K562 (cell line): ENCODE data around the gene CALML6. TPM values are rescaled to one million over a fixed set of nuclear protein-coding genes. Genes with fewer than 3 reads are reported as not detected.

Source experiments
- ATAC-seq: fragments of 200-7000 bp; cut with Tn5 transposase; 3 replicates; pipeline ENCODE4 v1.9.1; 2020; ENCODE audit warnings: moderate library complexity
- BruUV-seq: library from RNA; stranded (reverse); fragments of 400-500 nt; replicated peaks from 2 replicates; lab custom pipeline; 2021; lab: Mats Ljungman, UMichigan
- CTCF ChIA-PET: fragments of 300-600 bp; formaldehyde crosslinking; extraction: SDS; loops from one replicate; lab custom pipeline; 2021; ENCODE audit warnings: low intra/inter-chr PET ratio; lab: Yijun Ruan, JAX
- POLR2A ChIA-PET: fragments of 300-600, 350-650 bp; sonication (Branson Sonifier 250); formaldehyde crosslinking; extraction: SDS; loops from one replicate; lab custom pipeline; 2021; ENCODE audit warnings: antibody characterized with exemption, inconsistent platforms; lab: Yijun Ruan, JAX
- DNase-seq, 4 experiments: peaks; one replicate each; pipeline versions ENCODE4 v3.0.0 to v3.0.0-alpha.2; 2011 to 2018; ENCODE audit warnings: low spot score in 3 of 4, mixed read lengths in 3 of 4; ENCODE audit errors: extremely low read depth in 1 of 4
- FAIRE-seq: peaks from 2 replicates; lab custom pipeline; 2011; peaks lifted over from hg19 to GRCh38; lab: Jason Lieb, UNC
- H2AFZ ChIP-seq: 2 replicates; pipeline ENCODE4 v1.6.0; 2011; ENCODE audit warnings: low read depth, low read length, control low read depth, inconsistent platforms
- H3K27ac ChIP-seq: fragments of 200-600 bp; 3 replicates; pipeline ENCODE4 v1.8.0; 2011; ENCODE audit warnings: low read depth, mild to moderate bottlenecking, control low read depth, inconsistent platforms, low read length, moderate library complexity, mixed read lengths; ENCODE audit errors: extremely low read depth
- H3K27me3 ChIP-seq, 2 experiments: fragments of 300-600 bp in 1 of 2; 2 replicates in 1 of 2; 3 replicates in 1 of 2; pipeline versions ENCODE4 v1.6.0 to v1.8.0; 2011; ENCODE audit warnings: inconsistent platforms in 2 of 2, low read length in 2 of 2, mild to moderate bottlenecking in 1 of 2, mixed read lengths in 1 of 2, moderate library complexity in 1 of 2; ENCODE audit not compliant: control insufficient read depth in 2 of 2, insufficient read depth in 2 of 2
- H3K36me3 ChIP-seq: fragments of 300-600 bp; 3 replicates; pipeline ENCODE4 v1.8.0; 2011; ENCODE audit warnings: mild to moderate bottlenecking, low read length, inconsistent platforms; ENCODE audit not compliant: control insufficient read depth, insufficient read depth
- H3K4me1 ChIP-seq, 2 experiments: fragments of 200-600 bp in 1 of 2; replicated peaks in 1 of 2; 2 replicates in 1 of 2; 3 replicates in 1 of 2; pipeline versions ENCODE4 v1.5.1 to v1.8.0; 2011; ENCODE audit warnings: inconsistent platforms in 2 of 2, low read length in 2 of 2, mild to moderate bottlenecking in 1 of 2, mixed read lengths in 1 of 2, moderate library complexity in 1 of 2; ENCODE audit not compliant: control insufficient read depth in 2 of 2, insufficient read depth in 2 of 2
- H3K4me2 ChIP-seq: 2 replicates; pipeline ENCODE4 v1.6.1; 2011; ENCODE audit warnings: low read length, control low read depth, inconsistent platforms, mixed read lengths; ENCODE audit not compliant: insufficient read depth
- H3K4me3 ChIP-seq: fragments of 200-600 bp; sonication (generic), shearing (Covaris generic); 2 replicates; pipeline ENCODE4 v1.5.1; 2016; ENCODE audit warnings: control low read depth, inconsistent platforms
- H3K79me2 ChIP-seq: fragments of 200-600 bp; 3 replicates; pipeline ENCODE4 v1.8.0; 2011; ENCODE audit warnings: low read length, inconsistent platforms; ENCODE audit not compliant: control insufficient read depth, insufficient read depth
- H3K9ac ChIP-seq, 2 experiments: 2 replicates each; pipeline versions ENCODE4 v1.6.0 to v1.6.1; 2011; ENCODE audit warnings: low read depth in 2 of 2, low read length in 2 of 2, control low read depth in 1 of 2, inconsistent platforms in 1 of 2, mild to moderate bottlenecking in 1 of 2, mixed read lengths in 1 of 2; ENCODE audit not compliant: insufficient read depth in 1 of 2
- H3K9me1 ChIP-seq: one replicate; pipeline ENCODE4 v1.6.0; 2011; ENCODE audit warnings: inconsistent platforms, mild to moderate bottlenecking, low read length, moderate library complexity; ENCODE audit not compliant: control insufficient read depth, insufficient read depth
- H3K9me3 ChIP-seq: replicated peaks from 2 replicates; pipeline ENCODE4 v1.5.1; 2011; ENCODE audit warnings: low read depth, low read length, inconsistent platforms; ENCODE audit not compliant: control insufficient read depth, insufficient read depth
- H4K20me1 ChIP-seq: replicated peaks from 2 replicates; pipeline ENCODE4 v1.6.1; 2011; ENCODE audit warnings: low read length, inconsistent platforms, mixed read lengths; ENCODE audit not compliant: control insufficient read depth, insufficient read depth
- GTF2F1 ChIP-seq: IDR thresholded peaks from 2 replicates; pipeline ENCODE4 v1.6.1; 2011; ENCODE audit warnings: low read depth, low read length, improper control_type of control experiment
- HDAC3 ChIP-seq: fragments of 450-650 bp; IDR thresholded peaks from 2 replicates; pipeline ENCODE4 v1.6.1; 2018; ENCODE audit warnings: borderline replicate concordance, mild to moderate bottlenecking, moderate library complexity; ENCODE audit not compliant: partially characterized antibody
- HMBOX1 ChIP-seq: sonication (generic); IDR thresholded peaks from 2 replicates; pipeline ENCODE4 v1.6.1; 2016
- KDM2B ChIP-seq: fragments of 250-450 bp; sonication (Bioruptor Pico); IDR thresholded peaks from 2 replicates; pipeline ENCODE4 v1.8.0; 2021; ENCODE audit warnings: mild to moderate bottlenecking, moderate library complexity
- MCM3 ChIP-seq: fragments of 450-650 bp; IDR thresholded peaks from 2 replicates; pipeline ENCODE4 v1.6.1; 2016
- UBTF ChIP-seq, 2 experiments: IDR thresholded peaks; 2 replicates each; pipeline ENCODE4 v1.6.1; 2012; ENCODE audit warnings: improper control_type of control experiment in 2 of 2, low read depth in 2 of 2, low read length in 2 of 2, borderline replicate concordance in 1 of 2
- WGBS: fragments of 100-300 bp; shearing (Covaris generic); methylation state at CpG from one replicate; pipeline ENCODE4 v1.1.6; 2016; ENCODE audit warnings: low coverage, mixed read lengths; ENCODE audit not compliant: insufficient coverage; ENCODE audit errors: missing lambda C conversion rate; 5-methylcytosine and 5-hydroxymethylcytosine counted together
- in situ Hi-C: fragments of 300-500 bp; cut with MboI; formaldehyde crosslinking; loops from 4 replicates; pipeline ENCODE4 v1.15.0; 2018; ENCODE audit warnings: inconsistent platforms, mixed read lengths
- intact Hi-C: fragments of 100-400 bp; cut with micrococcal nuclease; formaldehyde crosslinking; loops from 2 replicates; pipeline ENCODE4 v1.14.2; 2022
- polyA plus RNA-seq, 8 experiments: library from polyadenylated mRNA; depleted of rRNA in 4 of 8; stranded (reverse) in 5 of 8; unstranded in 3 of 8; fragments of >200 nt; fragmentation: Nextera tagmentation in 2 of 8; fragmentation: Illumina TruSeq in 1 of 8; extraction: Ambion mirVana in 2 of 8; extraction: Trizol in 1 of 8; gene quantifications; 2 replicates each; pipeline versions ENCODE4 v1.2.1 to v1.2.3, GENCODE V29; 2011 to 2014; ENCODE audit warnings: inconsistent platforms in 1 of 8, missing spikeins in 1 of 8
- total RNA-seq, 7 experiments: library from RNA; depleted of rRNA in 6 of 7; stranded (reverse); fragments of >200 nt in 6 of 7; fragmentation: Illumina TruSeq in 2 of 7; extraction: Trizol in 2 of 7; gene quantifications; 2 replicates each; pipeline versions ENCODE4 v1.2.1 to v1.2.3, GENCODE V29; 2011 to 2021; ENCODE audit warnings: low replicate concordance in 1 of 7

The CALML6 gene
- total and polyA plus RNA-seq, 9 of the 15 experiments (the other 6 are each of a cell fraction or from before 2014, with no cell fraction given), result 0.14 TPM; not detected in 8

DNA sequence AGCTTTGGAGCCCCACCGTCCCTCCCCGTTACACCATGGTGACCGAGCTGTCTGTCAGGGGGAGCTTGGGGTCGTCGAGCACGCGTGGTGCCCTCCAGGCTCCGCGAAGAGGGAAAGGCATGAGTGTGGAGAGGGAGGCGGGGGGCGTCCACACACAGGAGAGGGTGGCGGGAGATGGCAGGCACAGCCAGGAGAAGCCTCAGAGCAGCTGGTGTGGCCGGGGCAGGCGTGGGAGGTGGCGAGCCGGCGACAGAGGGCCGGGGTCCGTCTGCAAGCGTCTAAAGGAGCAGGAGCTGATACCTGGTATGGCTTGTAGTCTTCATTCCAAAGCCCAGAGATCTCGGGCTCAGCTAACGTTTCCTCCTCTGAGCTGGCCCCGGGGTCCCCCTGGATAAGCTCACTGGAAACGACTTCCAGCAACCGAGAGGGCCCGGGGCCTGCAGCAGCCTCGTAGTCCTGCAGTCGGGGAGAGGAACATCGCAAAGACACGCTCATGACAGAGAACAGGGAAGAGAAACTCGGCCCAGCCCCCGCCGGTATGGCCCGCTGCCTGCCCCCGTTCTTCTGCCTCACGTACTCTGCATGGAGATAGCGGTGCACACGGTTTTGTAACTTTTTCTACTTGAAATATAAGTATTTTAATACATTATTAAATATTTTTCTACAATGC lies 51.1 kb downstream of the CALML6 start:
- no peak for FAIRE-seq
- H3K27ac ChIP-seq, result no peak overlapping the region
- no peak overlapping the region for H2AFZ ChIP-seq
- H3K36me3 ChIP-seq, result no peaks in the 10 kb centered on the region
- in situ Hi-C loops, result no loop called here
- DNase-seq, result no peak
- H3K4me1 ChIP-seq, result peaks cover 0 to 28% of the 10 kb centered on the region in 2 experiments; a peak in 1 of 5 replicates
- ATAC-seq, result no peak
- H3K9me1 ChIP-seq, result no peaks in the 10 kb centered on the region
- H3K4me3 ChIP-seq, result no peak overlapping the region
- no peaks in the 10 kb centered on the region for H3K79me2 ChIP-seq
- CTCF ChIA-PET, result no interaction called here
- BruUV-seq, result no TSS peak
- peaks cover 5% of the 10 kb centered on the region for H3K9me3 ChIP-seq
- WGBS, result 2% methylated on average over 37 of the region's 38 CpGs
- no peak overlapping the region for H3K4me2 ChIP-seq
- peaks cover 40 to 72% of the 10 kb centered on the region in 2 experiments for H3K27me3 ChIP-seq
- POLR2A ChIA-PET, result interaction anchor here (0.9 to 1.4 kb wide), 2 partner anchors 35 to 124 kb away, joined by 3 read pairs; no protein-coding TSS in a partner anchor
- TF ChIP-seq MCM3 (no peak), HDAC3 (no peak), KDM2B (no peak), HMBOX1 (no peak), UBTF (IDR thresholded peaks at IDR 0.05; ENCODE audit: borderline replicate concordance in 1 of 2, low read depth in 2 of 2, low read length in 2 of 2) (0 out of 4 replicates have a peak, but pooled peaks of 1 of the 2 experiments have one; percentile 34), GTF2F1 (no peak)
- TF ChIP-seq, all 486 proteins: peak for 1
- intact Hi-C loops, result no loop called here
- Histone ChIP-seq H3K9ac (0 out of 4 replicates have a peak overlapping the region, but pooled peaks of 1 of the 2 experiments have one; percentile 17), H4K20me1 (peaks cover 12% of the 10 kb centered on the region)

Other genes starting within 250 kb of the CALML6 start
Only the 7 nearest of the 8 such genes appear.
- 44.4 and 48.8 TPM in 2 replicates for gene CDK11A, start 190.9 kb upstream of the CALML6 start, total RNA-seq (2014; rRNA removed)
- 15.2 and 18.4 TPM in 2 replicates for gene CDK11A, start 190.9 kb upstream of the CALML6 start, total RNA-seq (2014; rRNA removed; fragmentation: Illumina TruSeq; extraction: Trizol)
- 33.6 and 43.9 TPM in 2 replicates for gene CDK11A, start 190.9 kb upstream of the CALML6 start, total RNA-seq (2015; rRNA removed; fragmentation: Illumina TruSeq; extraction: Trizol)
- 58.5 and 71.0 TPM in 2 replicates for gene CDK11A, start 190.9 kb upstream of the CALML6 start, total RNA-seq (2021)
- gene CDK11A, start 190.9 kb upstream of the CALML6 start, polyA plus RNA-seq (2011; rRNA removed), result 13.0 and 17.4 TPM in 2 replicates
- gene CDK11A, start 190.9 kb upstream of the CALML6 start, polyA plus RNA-seq (2014; fragmentation: Illumina TruSeq; extraction: Trizol), result 49.8 and 53.1 TPM in 2 replicates
- 1 to 10 TPM; 4.5 to 8.4 TPM for gene CDK11A, start 190.9 kb upstream of the CALML6 start, polyA plus RNA-seq (2014; fragmentation: Nextera tagmentation; extraction: Ambion mirVana)
- gene CDK11A, start 190.9 kb upstream of the CALML6 start, polyA plus RNA-seq (2014; rRNA removed), result 49.5 and 67.0 TPM in 2 replicates
- 116 and 133 TPM in 2 replicates for gene NADK, start 136.8 kb upstream of the CALML6 start, total RNA-seq (2014; rRNA removed)
- 35.7 and 46.1 TPM in 2 replicates for gene NADK, start 136.8 kb upstream of the CALML6 start, total RNA-seq (2014; rRNA removed; fragmentation: Illumina TruSeq; extraction: Trizol)
- 63.0 and 66.6 TPM in 2 replicates for gene NADK, start 136.8 kb upstream of the CALML6 start, total RNA-seq (2015; rRNA removed; fragmentation: Illumina TruSeq; extraction: Trizol)
- 131 and 135 TPM in 2 replicates for gene NADK, start 136.8 kb upstream of the CALML6 start, total RNA-seq (2021)
- 99.6 and 121 TPM in 2 replicates for gene NADK, start 136.8 kb upstream of the CALML6 start, polyA plus RNA-seq (2011; rRNA removed)
- gene NADK, start 136.8 kb upstream of the CALML6 start, polyA plus RNA-seq (2014; fragmentation: Illumina TruSeq; extraction: Trizol), result 75.1 and 81.2 TPM in 2 replicates
- 1 to 10 TPM; 1.5 to 2.1 TPM for gene NADK, start 136.8 kb upstream of the CALML6 start, polyA plus RNA-seq (2014; fragmentation: Nextera tagmentation; extraction: Ambion mirVana)
- gene NADK, start 136.8 kb upstream of the CALML6 start, polyA plus RNA-seq (2014; rRNA removed), result 131 and 149 TPM in 2 replicates
- gene GNB1, start 24.2 kb upstream of the CALML6 start, total RNA-seq (2014; rRNA removed), result 46.9 and 60.9 TPM in 2 replicates
- gene GNB1, start 24.2 kb upstream of the CALML6 start, total RNA-seq (2014; rRNA removed; fragmentation: Illumina TruSeq; extraction: Trizol), result 113 and 114 TPM in 2 replicates
- gene GNB1, start 24.2 kb upstream of the CALML6 start, total RNA-seq (2015; rRNA removed; fragmentation: Illumina TruSeq; extraction: Trizol), result 106 and 111 TPM in 2 replicates
- gene GNB1, start 24.2 kb upstream of the CALML6 start, total RNA-seq (2021), result 289 and 309 TPM in 2 replicates
- gene GNB1, start 24.2 kb upstream of the CALML6 start, polyA plus RNA-seq (2011; rRNA removed), result 240 and 308 TPM in 2 replicates
- 293 and 388 TPM in 2 replicates for gene GNB1, start 24.2 kb upstream of the CALML6 start, polyA plus RNA-seq (2014; fragmentation: Illumina TruSeq; extraction: Trizol)
- gene GNB1, start 24.2 kb upstream of the CALML6 start, polyA plus RNA-seq (2014; fragmentation: Nextera tagmentation; extraction: Ambion mirVana), result 10 to 100 TPM; 34.3 to 45.1 TPM
- gene GNB1, start 24.2 kb upstream of the CALML6 start, polyA plus RNA-seq (2014; rRNA removed), result 147 and 159 TPM in 2 replicates
- gene TMEM52, start 4.0 kb downstream of the CALML6 start, total RNA-seq (2014; rRNA removed), result 19.2 and 24.9 TPM in 2 replicates
- 1.9 and 4.3 TPM in 2 replicates for gene TMEM52, start 4.0 kb downstream of the CALML6 start, total RNA-seq (2014; rRNA removed; fragmentation: Illumina TruSeq; extraction: Trizol)
- gene TMEM52, start 4.0 kb downstream of the CALML6 start, total RNA-seq (2015; rRNA removed; fragmentation: Illumina TruSeq; extraction: Trizol), result 6.8 and 7.9 TPM in 2 replicates
- gene TMEM52, start 4.0 kb downstream of the CALML6 start, total RNA-seq (2021), result 21.5 and 22.5 TPM in 2 replicates
- 6.8 and 10.6 TPM in 2 replicates for gene TMEM52, start 4.0 kb downstream of the CALML6 start, polyA plus RNA-seq (2011; rRNA removed)
- 14.1 and 18.1 TPM in 2 replicates for gene TMEM52, start 4.0 kb downstream of the CALML6 start, polyA plus RNA-seq (2014; fragmentation: Illumina TruSeq; extraction: Trizol)
- gene TMEM52, start 4.0 kb downstream of the CALML6 start, polyA plus RNA-seq (2014; fragmentation: Nextera tagmentation; extraction: Ambion mirVana), result 1 to 10 TPM in 1 of 2 experiments, under 1 TPM in 1; 0.37 to 1.4 TPM
- gene TMEM52, start 4.0 kb downstream of the CALML6 start, polyA plus RNA-seq (2014; rRNA removed), result 15.3 and 17.2 TPM in 2 replicates
- 0.04 and 0.05 TPM in 2 replicates for gene CFAP74, start 88.5 kb downstream of the CALML6 start, total RNA-seq (2014; rRNA removed)
- 0.15 and 0.41 TPM in 2 replicates for gene CFAP74, start 88.5 kb downstream of the CALML6 start, total RNA-seq (2014; rRNA removed; fragmentation: Illumina TruSeq; extraction: Trizol)
- 0.08 TPM in 1 of 2 replicates, not detected in the other for gene CFAP74, start 88.5 kb downstream of the CALML6 start, total RNA-seq (2015; rRNA removed; fragmentation: Illumina TruSeq; extraction: Trizol)
- not detected in 2 replicates for gene CFAP74, start 88.5 kb downstream of the CALML6 start, total RNA-seq (2021)
- gene CFAP74, start 88.5 kb downstream of the CALML6 start, polyA plus RNA-seq (2011; rRNA removed), result not detected in 2 replicates
- gene CFAP74, start 88.5 kb downstream of the CALML6 start, polyA plus RNA-seq (2014; fragmentation: Illumina TruSeq; extraction: Trizol), result not detected in 2 replicates
- gene CFAP74, start 88.5 kb downstream of the CALML6 start, polyA plus RNA-seq (2014; fragmentation: Nextera tagmentation; extraction: Ambion mirVana), result not detected
- 0.03 and 0.04 TPM in 2 replicates for gene CFAP74, start 88.5 kb downstream of the CALML6 start, polyA plus RNA-seq (2014; rRNA removed)
- not detected in 2 replicates for gene GABRD, start 104.1 kb downstream of the CALML6 start, total RNA-seq (2014; rRNA removed)
- gene GABRD, start 104.1 kb downstream of the CALML6 start, total RNA-seq (2014; rRNA removed; fragmentation: Illumina TruSeq; extraction: Trizol), result 0.07 TPM in 1 of 2 replicates, not detected in the other
- gene GABRD, start 104.1 kb downstream of the CALML6 start, total RNA-seq (2015; rRNA removed; fragmentation: Illumina TruSeq; extraction: Trizol), result not detected in 2 replicates
- gene GABRD, start 104.1 kb downstream of the CALML6 start, total RNA-seq (2021), result not detected in 2 replicates
- gene GABRD, start 104.1 kb downstream of the CALML6 start, polyA plus RNA-seq (2011; rRNA removed), result not detected in 2 replicates
- not detected in 2 replicates for gene GABRD, start 104.1 kb downstream of the CALML6 start, polyA plus RNA-seq (2014; fragmentation: Illumina TruSeq; extraction: Trizol)
- gene GABRD, start 104.1 kb downstream of the CALML6 start, polyA plus RNA-seq (2014; fragmentation: Nextera tagmentation; extraction: Ambion mirVana), result not detected
- not detected in 2 replicates for gene GABRD, start 104.1 kb downstream of the CALML6 start, polyA plus RNA-seq (2014; rRNA removed)
- 1.6 and 2.3 TPM in 2 replicates for gene PRKCZ, start 135.2 kb downstream of the CALML6 start, total RNA-seq (2014; rRNA removed)
- gene PRKCZ, start 135.2 kb downstream of the CALML6 start, total RNA-seq (2014; rRNA removed; fragmentation: Illumina TruSeq; extraction: Trizol), result 0.45 and 0.84 TPM in 2 replicates
- gene PRKCZ, start 135.2 kb downstream of the CALML6 start, total RNA-seq (2015; rRNA removed; fragmentation: Illumina TruSeq; extraction: Trizol), result 0.69 and 0.83 TPM in 2 replicates
- 3.1 and 3.5 TPM in 2 replicates for gene PRKCZ, start 135.2 kb downstream of the CALML6 start, total RNA-seq (2021)
- 1.7 and 1.9 TPM in 2 replicates for gene PRKCZ, start 135.2 kb downstream of the CALML6 start, polyA plus RNA-seq (2011; rRNA removed)
- 1.3 TPM in 2 replicates for gene PRKCZ, start 135.2 kb downstream of the CALML6 start, polyA plus RNA-seq (2014; fragmentation: Illumina TruSeq; extraction: Trizol)
- under 1 TPM; 0.07 to 0.25 TPM for gene PRKCZ, start 135.2 kb downstream of the CALML6 start, polyA plus RNA-seq (2014; fragmentation: Nextera tagmentation; extraction: Ambion mirVana)
- gene PRKCZ, start 135.2 kb downstream of the CALML6 start, polyA plus RNA-seq (2014; rRNA removed), result 2.3 and 2.9 TPM in 2 replicates